ENCODE measurements around the gene FBXL4.
"Not testable (repeated sequence)": the region's sequence is repeated elsewhere in the genome, so short reads cannot be mapped to it uniquely, and the experiment has no call there.

FBXL4 gene

GRCh38 chr6:98945311-98946115 lies 2.2 kb downstream of the FBXL4 start:
- no peak for DNase-seq

- DNase-seq, result no peak
Measured at GRCh38 chr6:98944598-98945081, 3.1 kb downstream of the FBXL4 start.

- DNase-seq, result no peak
Measured at GRCh38 chr6:98944168-98944567, 3.6 kb downstream of the FBXL4 start.

- no peak for DNase-seq
Measured at GRCh38 chr6:98942263-98942803, 5.4 kb downstream of the FBXL4 start.

- DNase-seq, result no peak
Measured at GRCh38 chr6:98941319-98941718, 6.4 kb downstream of the FBXL4 start.

- no peak for DNase-seq
Measured at GRCh38 chr6:98937351-98937750, 10.4 kb downstream of the FBXL4 start.

GRCh38 chr6:98932381-98932780 lies 15.4 kb downstream of the FBXL4 start:
- DNase-seq, result no peak

- no peak for DNase-seq
Measured at GRCh38 chr6:98931696-98932095, 16.1 kb downstream of the FBXL4 start.

- no peak for DNase-seq
Measured at GRCh38 chr6:98929498-98930060, 18.2 kb downstream of the FBXL4 start.

- DNase-seq, result no peak
Measured at GRCh38 chr6:98928688-98929087, 19.1 kb downstream of the FBXL4 start.

GRCh38 chr6:98927534-98927933 lies 20.2 kb downstream of the FBXL4 start:
- DNase-seq, result no peak

GRCh38 chr6:98925831-98926230 lies 21.9 kb downstream of the FBXL4 start:
- DNase-seq, result no peak

GRCh38 chr6:98924647-98925046 lies 23.1 kb downstream of the FBXL4 start:
- DNase-seq, result no peak

GRCh38 chr6:98920904-98921431 lies 26.8 kb downstream of the FBXL4 start:
- DNase-seq, result no peak

- not testable (repeated sequence) for DNase-seq
Measured at GRCh38 chr6:98910946-98911345, 36.8 kb downstream of the FBXL4 start.

GRCh38 chr6:98909236-98909635 lies 38.5 kb downstream of the FBXL4 start:
- DNase-seq, result no peak

- DNase-seq, result not testable (repeated sequence)
Measured at GRCh38 chr6:98906342-98906741, 41.4 kb downstream of the FBXL4 start.

- DNase-seq, result no peak
Measured at GRCh38 chr6:98905759-98906158, 42.0 kb downstream of the FBXL4 start.

- DNase-seq, result no peak
Measured at GRCh38 chr6:98904096-98904495, 43.6 kb downstream of the FBXL4 start.

GRCh38 chr6:98900706-98901105 lies 47.0 kb downstream of the FBXL4 start:
- DNase-seq, result no peak

GRCh38 chr6:98894810-98895209 lies 52.9 kb downstream of the FBXL4 start:
- no peak for DNase-seq

- no peak for DNase-seq
Measured at GRCh38 chr6:98887650-98888049, 60.1 kb downstream of the FBXL4 start.

- DNase-seq, result no peak
Measured at GRCh38 chr6:98885330-98885729, 62.4 kb downstream of the FBXL4 start.

GRCh38 chr6:98880486-98880885 lies 67.3 kb downstream of the FBXL4 start:
- no peak for DNase-seq
